HEK293 (cell line): ENCODE data around the gene SIMC1.

ENCODE experiments used
- CTCF ChIP-seq: fragments of 450-650 bp; formaldehyde crosslinking; IDR thresholded peaks from 2 replicates; pipeline ENCODE4 v1.5.1; 2016; ENCODE audit warnings: missing biosample characterization, missing genetic modification characterization
- GFI1B ChIP-seq: fragments of 450-650 bp; formaldehyde crosslinking; IDR thresholded peaks from 2 replicates; pipeline ENCODE4 v1.5.1; 2016; ENCODE audit warnings: missing biosample characterization, missing genetic modification characterization
- GLI4 ChIP-seq: fragments of 450-650 bp; formaldehyde crosslinking; IDR thresholded peaks from 2 replicates; pipeline ENCODE4 v1.5.1; 2016; ENCODE audit warnings: missing biosample characterization, missing genetic modification characterization
- GLIS1 ChIP-seq: fragments of 450-650 bp; formaldehyde crosslinking; IDR thresholded peaks from 2 replicates; pipeline ENCODE4 v1.5.1; 2016; ENCODE audit warnings: missing biosample characterization, missing genetic modification characterization
- PATZ1 ChIP-seq: fragments of 450-650 bp; formaldehyde crosslinking; IDR thresholded peaks from 2 replicates; pipeline ENCODE4 v1.5.1; 2016; ENCODE audit warnings: missing biosample characterization, missing genetic modification characterization
- REPIN1 ChIP-seq: fragments of 450-650 bp; formaldehyde crosslinking; IDR thresholded peaks from 2 replicates; pipeline ENCODE4 v1.5.1; 2017; ENCODE audit warnings: missing biosample characterization, missing genetic modification characterization, low read depth
- SALL2 ChIP-seq: fragments of 450-650 bp; formaldehyde crosslinking; IDR thresholded peaks from 2 replicates; pipeline ENCODE4 v1.5.0; 2017; ENCODE audit warnings: missing biosample characterization, mild to moderate bottlenecking, missing genetic modification characterization, borderline replicate concordance
- YY1 ChIP-seq: fragments of 450-650 bp; formaldehyde crosslinking; IDR thresholded peaks from 2 replicates; pipeline ENCODE4 v1.5.1; 2018; ENCODE audit warnings: missing biosample characterization, missing genetic modification characterization
- ZBTB20 ChIP-seq: fragments of 450-650 bp; formaldehyde crosslinking; IDR thresholded peaks from 2 replicates; pipeline ENCODE4 v1.5.1; 2016; ENCODE audit warnings: missing biosample characterization, missing genetic modification characterization
- ZNF121 ChIP-seq: fragments of 450-650 bp; formaldehyde crosslinking; IDR thresholded peaks from 2 replicates; pipeline ENCODE4 v1.5.1; 2016; ENCODE audit warnings: missing biosample characterization, missing genetic modification characterization
- ZNF169 ChIP-seq: fragments of 450-650 bp; formaldehyde crosslinking; IDR thresholded peaks from 2 replicates; pipeline ENCODE4 v1.5.1; 2016; ENCODE audit warnings: missing biosample characterization, missing genetic modification characterization
- ZNF692 ChIP-seq: fragments of 450-650 bp; formaldehyde crosslinking; IDR thresholded peaks from 2 replicates; pipeline ENCODE4 v1.5.1; 2016; ENCODE audit warnings: missing biosample characterization, missing genetic modification characterization

GRCh38 chr5:176387384-176387925 lies 149.2 kb downstream of the SIMC1 start:
- TF ChIP-seq ZBTB20 (no peak), GLI4 (tag by site-specific recombination) (no peak), CTCF (tag by site-specific recombination) (no peak), ZNF121 (no peak), ZNF169 (tag by site-specific recombination) (no peak), PATZ1 (tag by site-specific recombination) (no peak), GLIS1 (tag by site-specific recombination) (no peak), SALL2 (tag by site-specific recombination) (no peak), ZNF692 (tag by site-specific recombination) (no peak), YY1 (tag by site-specific recombination) (no peak), REPIN1 (no peak), GFI1B (no peak)
